Glomerular endothelial cell (primary cell): ENCODE data around the gene ZNF423. TPM values are rescaled to one million over a fixed set of nuclear protein-coding genes. Genes with fewer than 3 reads are reported as not detected.

Experiments used
- DNase-seq: peaks from one replicate; pipeline ENCODE4 v3.0.0-alpha.2; 2011; ENCODE audit warnings: low read depth, low spot score; ENCODE audit errors: extremely low read depth
- total RNA-seq: library from RNA; depleted of rRNA; stranded (reverse); fragments of >200 nt; gene quantifications from 2 replicates; pipeline ENCODE4 v1.2.3, GENCODE V29; 2015

The ZNF423 gene
- total RNA-seq, 1 donor from 2014 or later: 3.4 TPM

DNA sequence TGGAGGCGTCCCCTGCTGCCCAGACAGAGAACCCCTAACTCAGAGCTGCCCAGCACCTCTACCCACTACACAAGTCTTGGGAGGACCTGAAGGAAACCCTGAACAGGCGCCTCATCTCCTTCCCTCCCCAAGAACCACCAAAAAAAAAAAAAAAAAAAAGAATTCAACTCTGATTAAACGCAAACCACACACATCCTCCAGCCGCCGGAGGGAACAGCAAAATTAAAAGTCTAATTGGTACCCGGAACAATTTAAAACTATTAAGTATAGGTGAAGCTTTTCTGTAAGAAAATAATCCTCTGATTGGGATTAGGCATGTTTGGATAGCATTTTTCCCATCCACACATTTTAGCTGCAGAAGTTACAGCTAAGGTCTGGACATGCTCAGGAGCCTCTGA lies 202.7 kb downstream of the ZNF423 start:
- DNase-seq: no peak

DNA sequence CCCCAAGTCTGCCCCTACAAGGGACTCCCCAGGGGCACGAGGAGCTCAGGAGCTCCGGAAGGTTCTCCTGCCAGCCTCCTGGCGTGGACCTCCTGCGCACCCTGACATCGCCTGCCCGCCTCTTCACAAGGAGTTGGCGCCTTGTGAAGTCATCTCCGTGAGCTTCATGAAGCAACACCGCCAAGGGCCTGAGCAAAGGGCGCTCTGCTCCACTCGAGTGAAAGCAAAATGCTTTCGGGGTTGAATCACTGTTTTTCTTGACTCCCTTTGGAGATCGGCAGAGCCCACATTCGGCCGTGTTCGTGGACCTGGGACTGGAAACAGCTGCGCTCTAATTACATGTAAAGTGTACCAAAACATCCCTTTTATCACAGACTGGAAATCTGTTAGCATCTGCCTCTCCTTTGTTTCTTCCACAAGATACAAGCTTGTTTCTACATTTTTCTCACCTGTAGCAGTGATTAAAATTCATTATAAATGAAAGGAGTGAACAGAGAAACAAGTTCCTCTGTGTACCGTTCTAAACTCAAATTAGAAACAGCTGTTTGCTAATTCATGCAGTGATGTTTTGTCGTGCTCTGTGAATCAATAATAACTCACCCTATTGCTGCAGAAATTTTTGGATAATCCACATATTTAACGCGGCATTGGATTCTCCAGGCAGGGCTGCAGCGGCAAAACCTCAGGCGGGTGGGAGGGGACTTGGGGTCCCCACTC lies 203.3 kb downstream of the ZNF423 start:
- DNase-seq: no peak

DNA sequence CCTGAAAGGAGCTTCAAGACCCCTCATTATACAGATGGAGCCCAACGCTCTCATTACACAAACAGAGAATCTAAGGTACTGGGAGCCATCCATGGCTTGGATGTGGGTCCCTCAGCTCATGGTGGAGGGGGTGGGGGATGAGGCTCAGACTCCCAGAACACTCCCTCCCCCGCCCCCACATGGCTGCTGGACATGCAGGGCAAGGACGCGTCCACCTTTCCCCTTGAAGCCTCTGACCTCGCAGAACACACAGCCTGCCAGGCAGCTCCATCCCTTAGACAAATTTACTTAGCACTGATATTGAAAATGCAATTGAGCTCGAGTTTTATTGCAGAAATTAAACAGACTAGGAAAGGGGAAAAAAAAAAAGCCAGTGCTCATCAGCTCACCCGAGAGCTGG lies 203.9 kb downstream of the ZNF423 start:
- no peak for DNase-seq

DNA sequence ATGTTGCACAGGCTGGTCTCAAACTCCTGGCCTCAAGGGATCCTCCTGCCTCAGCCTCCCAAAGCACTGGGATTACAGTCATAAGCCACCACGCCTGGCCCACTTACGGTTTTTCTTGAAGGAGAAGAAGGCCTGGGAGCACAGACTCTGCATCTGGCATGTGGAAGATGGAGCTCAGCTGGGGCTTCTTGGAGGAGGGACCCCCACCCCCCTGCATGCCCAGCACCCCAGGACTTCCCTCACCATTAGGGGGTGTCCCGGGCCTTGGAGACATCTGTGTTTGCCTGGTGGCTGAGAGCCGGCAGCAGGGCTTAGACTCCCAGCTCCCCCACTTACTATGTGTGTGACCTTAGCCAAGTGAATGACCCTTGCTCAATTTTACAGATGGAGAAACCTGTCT lies 204.7 kb downstream of the ZNF423 start:
- no peak for DNase-seq

DNA sequence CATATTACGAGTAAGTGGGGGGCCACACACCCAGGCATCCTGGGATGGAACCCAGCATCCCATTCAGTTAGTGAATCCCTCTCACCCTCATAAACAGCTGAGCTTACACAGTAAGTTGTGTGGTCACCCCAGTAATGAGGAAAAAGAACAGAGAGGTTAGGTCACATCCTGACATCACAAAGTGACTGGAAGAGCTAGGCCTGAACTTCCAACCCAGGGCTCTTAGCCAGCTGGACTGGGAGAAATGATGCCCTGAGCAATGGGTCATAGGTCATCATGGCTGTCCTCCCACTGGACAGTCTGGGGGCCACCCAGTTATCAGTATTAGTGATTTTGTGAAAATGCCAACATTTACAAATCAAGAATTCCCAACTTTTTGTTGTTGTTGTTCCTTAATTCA lies 205.3 kb downstream of the ZNF423 start:
- DNase-seq: no peak

DNA sequence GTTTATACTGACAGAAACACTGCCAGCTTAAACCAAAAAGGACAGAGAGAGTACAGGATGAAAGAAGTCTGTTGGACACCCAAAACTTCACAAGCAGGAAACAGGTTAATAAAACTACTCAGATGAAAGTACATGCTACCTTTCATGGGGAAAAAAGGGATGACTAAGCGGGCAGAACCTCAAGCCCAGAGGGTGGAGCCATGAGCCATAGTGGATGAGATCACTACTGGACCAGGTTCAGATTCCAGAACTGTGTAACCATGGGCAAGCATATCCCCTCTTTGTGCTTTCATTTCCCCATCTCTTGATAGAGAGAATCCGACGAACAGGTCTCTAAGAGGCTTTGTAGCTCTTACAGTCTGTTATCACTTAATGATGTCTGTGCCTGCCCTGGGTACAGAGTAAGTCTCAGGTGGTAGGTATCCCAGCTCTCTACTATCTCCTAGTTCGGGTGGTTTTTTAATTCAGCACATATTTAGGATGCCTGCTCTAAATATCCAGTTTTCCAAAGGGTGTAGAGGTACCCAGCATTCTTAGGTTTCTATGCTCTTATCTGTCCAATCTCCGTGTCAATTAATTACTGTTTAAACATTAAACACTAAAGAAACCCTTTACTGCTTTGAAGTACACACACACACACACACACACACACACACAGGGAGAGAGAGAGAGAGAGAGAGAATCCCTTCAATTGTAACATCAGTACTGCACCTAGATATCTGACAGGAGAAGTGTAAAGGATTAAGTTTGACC lies 206.7 kb downstream of the ZNF423 start:
- no peak for DNase-seq

DNA sequence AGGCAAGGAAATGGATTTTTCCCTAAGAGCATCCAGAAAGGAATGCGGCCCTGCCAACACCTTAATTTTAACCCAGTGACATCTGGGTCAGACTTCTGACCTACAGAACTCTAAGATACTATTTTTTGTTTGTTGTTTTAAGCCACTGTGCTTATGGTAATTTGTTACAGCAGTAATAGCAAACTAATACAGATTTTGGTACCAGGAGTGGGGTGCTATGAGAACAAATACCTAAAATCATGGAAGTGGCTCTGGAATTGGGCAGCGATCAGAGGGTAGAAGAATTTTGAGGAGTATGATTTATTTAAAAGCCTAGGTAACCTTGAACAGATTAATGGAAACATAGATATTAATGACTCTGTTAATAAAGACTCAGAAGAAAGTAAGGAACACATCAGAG lies 208.2 kb downstream of the ZNF423 start:
- no peak for DNase-seq

DNA sequence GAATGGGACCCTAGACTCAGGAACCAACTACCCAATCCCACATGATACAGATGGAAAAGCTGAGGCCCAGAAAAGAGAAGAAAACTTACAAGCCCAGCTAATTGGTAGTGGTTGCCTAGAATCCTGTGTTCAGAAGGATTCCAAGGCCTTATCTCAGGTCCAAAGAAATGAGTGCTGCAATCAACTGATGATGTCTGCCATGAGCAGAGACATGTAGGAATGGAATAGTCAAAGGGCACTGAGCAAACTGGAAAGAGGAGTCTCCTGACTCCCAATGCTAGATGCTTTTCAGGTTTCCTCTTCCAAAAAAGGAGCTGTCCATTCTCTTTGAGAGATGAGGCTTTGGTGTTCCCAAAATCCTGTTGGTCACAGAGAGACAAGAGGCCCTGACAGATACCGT lies 210.6 kb downstream of the ZNF423 start:
- no peak for DNase-seq

DNA sequence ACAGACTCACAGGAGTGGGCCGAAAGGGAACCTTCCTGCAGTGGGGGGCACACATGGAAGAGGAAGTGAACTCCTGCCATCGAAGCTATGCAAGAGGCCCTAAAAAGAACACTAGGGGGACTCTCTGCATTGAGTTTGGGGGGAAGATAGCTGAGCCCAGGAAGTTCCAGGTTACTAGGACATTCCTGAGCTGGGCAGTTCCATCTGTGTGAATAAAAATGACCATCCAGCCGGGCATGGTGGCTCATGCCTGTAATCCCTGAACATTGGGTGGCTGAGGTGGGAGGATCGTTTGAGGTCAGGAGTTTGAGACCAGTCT lies 211.8 kb downstream of the ZNF423 start:
- DNase-seq: no peak

DNA sequence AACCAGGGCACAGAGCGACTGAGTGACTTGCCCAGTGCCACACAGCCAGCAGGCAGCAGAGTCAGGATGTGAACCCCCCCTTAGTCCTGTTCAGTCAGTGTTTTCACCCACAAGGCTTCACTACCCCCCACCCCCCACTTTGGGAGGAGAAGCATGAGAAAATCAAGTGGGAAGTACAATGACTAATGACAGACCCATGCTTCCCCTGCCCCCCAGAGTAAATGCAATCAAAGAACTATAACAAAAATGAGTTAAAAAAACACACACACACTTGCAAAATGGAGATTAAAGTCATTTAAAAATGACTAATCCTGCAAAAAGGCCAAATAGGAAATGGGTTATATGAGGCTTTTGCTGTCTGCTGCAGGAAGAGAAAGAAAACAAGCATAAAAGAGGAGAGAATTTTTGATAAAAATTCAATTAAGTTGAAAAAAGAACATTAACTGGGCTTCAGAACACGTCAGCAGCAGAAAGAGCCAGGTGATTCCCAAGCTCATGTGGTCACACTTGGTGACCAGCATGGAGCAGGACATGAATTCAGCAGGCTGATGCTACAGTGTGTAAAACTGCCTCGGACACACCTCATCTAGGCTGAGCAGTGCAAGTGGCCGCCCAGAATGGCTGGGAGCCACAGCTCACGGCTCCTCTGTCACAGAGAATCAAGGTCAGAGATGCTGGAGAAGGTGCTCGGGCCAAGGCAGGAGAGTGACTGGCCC lies 212.3 kb downstream of the ZNF423 start:
- no peak for DNase-seq

DNA sequence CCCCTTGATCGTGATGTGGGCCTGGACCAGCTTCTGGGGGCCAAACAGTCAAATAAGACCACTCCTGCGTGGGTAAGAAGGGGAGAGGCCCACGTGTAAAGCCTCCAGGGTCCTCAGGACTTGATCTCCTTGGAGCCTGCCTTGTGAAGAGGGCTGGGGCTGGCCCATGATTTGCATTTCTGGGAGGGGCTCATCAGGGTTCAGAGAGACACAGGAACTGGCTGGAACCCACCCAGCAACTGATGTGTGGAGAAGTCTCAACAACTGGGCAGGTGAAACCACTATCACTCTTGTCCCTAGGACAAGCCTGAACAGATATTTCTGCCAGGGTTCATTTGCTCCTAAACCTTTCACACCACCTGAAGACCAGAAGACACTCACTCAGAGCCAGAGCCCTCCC lies 214.7 kb downstream of the ZNF423 start:
- DNase-seq: no peak

DNA sequence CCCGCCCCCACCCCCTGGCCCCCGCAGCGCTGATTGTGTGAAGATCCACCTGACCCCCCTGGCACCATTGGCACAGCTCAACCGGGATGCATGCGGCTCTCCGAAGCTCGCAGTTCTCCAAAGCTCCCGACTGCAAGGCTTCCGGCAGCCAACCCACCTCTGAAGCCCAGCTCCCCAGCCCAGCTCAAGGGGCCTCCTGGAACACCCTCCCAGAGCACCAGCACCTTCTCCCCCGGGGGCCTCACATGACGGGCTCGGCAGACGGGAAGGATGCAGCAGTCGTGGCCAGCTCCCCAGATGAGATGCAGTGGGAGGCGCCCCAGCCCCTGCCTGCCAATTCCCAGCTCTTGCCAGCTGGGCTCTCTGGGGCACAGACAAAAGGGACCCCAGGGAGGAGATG lies 215.3 kb downstream of the ZNF423 start:
- no peak for DNase-seq

DNA sequence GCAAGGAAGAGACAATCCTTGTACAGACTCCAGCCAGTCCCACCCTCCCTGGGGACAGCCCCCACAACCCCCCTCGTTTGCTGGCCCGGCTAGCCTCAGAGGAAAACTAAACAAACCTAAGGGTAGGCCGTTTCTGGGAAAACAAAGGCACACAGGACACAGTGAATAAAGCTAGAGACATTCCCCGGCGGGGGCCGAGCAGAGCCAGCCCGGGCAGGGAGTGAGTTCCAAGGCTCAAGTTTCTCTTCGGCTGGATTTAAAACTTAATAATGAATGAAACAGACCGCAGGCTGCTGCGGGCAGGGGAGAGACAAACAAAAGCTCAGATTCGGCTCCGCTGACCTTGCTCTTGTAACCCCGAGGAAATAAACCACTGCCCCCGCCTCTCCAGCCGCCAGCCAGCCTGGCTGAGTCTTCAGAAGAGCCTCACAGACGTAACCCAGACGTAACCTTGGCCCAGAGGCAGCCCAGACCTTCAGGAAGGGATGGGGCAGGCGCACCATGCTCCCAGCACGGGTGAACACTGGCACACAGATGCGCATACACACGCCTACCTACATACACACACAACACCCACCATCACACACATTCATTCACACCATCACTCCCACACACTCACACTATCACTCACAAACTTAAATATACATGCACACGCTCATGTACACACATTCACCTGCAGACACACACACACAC lies 216.0 kb downstream of the ZNF423 start:
- DNase-seq: no peak

DNA sequence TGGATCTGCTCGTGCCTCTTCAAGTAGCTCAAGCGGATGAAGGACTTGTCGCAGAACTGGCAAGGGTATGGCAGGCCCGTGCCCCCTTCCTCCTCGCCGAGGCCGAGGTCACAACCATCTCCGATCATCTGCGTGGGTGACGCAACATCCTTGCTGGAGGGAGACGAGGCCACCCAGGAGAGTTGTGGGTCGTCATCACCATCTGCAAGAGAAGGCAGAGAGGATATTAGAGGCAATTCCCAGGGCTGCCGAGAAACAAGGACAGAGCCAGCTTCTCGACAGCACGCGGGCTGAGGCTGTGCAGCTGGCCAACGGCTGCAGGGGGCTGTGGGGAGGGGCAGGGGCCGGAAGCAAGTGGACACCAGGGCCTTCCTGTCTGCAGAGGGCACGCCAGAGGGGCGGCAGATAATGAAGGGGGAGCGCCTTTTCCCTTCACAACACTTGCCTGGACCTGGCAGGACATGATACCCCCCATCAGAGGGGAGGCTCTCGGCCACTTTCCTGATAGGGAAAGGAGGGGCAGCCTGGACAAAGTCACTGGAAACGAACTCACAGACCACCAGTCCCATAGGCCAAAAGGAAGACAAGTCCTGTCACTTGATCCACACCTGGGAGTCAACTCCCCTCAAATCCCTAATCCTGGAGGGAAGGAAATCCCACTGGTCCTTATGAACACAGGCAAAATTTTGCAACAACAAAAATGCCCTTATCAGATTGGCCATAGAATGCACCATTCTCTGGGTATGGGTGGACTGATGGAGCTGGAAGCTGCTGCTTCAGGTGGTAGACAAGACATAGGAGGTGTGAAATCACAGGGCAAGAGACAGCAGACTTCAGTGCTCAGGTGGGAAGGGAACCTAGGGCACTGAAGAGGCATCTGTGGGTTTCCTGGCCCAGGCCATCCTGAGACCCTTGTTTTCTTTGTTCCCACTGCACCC lies 217.0 kb downstream of the ZNF423 start:
- DNase-seq: no peak

DNA sequence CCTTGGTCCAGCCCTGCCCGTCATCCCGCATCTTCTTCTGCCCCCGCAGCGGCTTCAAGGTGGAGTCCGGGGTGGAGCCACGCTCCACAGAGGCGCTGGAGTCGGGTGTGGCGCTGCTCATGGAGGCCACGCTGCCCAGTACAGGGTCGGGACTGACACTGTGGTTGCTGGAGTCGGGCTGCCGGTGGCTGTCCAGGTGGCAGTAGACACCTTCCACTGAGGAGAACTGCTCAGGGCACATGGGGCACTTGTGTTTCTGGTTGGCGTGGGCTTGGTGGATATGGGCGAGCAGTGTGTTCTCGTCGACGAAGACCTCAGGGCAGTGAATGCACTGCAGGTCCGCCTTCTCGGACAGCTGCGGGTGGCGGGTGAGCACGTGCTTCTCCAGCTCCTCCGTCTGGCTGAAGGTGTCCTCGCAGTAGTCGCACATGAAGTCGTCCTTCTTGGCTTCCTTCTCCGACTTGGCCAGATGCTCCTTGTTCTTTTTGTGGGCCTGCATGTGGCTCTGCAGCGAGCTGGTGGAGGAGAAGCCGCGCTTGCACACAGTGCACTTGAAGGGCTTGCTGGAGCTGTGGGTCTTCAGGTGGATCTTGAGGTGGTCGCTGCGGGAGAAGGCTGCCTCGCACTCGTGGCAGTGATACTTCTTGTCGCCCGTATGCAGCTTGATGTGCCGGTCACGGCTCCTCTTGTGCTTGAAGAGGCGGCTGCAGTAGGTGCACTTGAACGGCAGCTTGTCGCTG lies 217.8 kb downstream of the ZNF423 start:
- DNase-seq: no peak

DNA sequence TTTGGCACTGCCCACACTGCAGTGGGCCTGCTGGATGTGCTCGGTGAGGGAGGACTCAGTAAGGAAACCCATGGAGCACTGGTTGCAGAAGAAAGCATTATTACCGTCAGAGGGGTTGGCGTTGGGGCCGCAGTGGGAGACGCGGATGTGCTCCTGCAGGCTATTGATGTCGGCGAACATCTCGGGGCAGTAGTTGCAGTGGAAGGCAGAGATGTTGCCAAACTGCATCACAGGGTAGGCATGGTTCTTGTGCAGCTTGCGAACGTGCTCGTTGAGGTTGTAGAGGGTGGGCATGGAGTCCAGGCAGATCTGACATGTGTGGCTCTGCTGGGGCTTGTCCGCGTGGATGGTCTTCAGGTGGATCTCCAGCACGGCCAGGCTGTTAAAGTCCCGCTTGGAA lies 218.4 kb downstream of the ZNF423 start:
- no peak for DNase-seq

DNA sequence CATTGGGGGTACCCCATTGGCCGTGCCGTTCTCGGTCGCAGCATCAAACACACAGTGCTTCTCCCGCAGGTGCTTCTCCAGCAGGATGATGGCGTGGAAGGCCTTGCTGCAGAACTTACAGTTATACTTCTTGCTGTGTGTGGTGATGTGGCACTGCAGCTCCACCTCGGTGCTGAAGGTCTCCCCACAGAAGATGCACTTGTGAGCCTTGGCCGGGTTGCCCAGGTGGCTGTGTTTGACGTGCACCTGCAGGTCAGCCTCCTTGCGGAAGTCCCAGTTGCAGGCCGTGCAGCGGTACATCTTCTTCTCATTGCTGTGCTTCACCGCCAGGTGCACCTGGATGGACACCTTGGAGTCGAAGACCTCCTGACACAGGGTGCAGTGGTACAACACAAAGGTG lies 219.3 kb downstream of the ZNF423 start:
- DNase-seq: no peak

DNA sequence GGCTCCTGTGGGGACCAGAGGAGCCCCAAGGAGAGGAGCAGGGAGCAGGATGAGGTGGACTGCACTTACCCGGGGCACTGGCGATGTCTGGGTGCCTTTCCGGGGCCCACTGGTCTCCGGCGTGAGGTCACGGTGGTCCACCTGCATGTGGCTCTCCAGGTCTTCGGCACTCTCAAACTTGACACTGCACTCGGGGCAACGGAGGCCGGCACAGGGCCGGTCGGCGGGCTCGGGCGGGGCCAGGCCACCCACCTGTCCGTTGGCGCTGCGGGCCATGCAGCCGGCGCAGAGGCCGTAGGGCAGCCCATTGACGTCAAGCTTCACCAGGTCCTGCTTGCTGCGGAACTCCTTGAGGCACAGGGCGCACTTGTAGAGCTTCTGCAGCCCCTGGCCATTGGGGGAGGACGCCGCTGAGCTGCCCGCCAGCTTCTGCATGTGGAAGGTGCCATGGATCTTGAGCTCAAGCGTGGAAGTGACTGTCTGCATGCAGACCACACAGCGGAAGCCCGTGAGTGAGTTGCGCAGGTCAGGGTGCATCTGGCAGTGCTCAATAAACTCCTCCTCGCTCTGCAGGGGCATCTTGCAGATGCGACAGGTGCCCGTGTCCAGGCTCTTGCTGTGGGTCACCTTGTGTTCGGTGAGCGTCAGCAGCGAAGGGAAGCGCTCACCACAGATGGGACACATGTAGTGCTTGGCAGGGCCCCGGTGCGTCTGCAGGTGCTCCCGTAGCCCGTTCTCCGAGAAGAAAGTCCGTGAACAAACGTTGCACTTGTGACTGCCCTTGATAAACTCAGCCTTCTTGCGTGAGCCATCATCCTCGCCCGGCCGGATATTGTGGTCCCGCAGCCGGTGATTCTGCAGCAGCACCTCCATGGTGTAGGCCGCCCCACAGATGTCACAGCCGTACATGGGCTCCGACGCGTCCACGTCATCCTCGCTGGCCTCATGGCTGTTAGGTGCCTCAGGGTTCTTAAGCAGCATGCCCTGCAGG lies 220.0 kb downstream of the ZNF423 start:
- DNase-seq: no peak

DNA sequence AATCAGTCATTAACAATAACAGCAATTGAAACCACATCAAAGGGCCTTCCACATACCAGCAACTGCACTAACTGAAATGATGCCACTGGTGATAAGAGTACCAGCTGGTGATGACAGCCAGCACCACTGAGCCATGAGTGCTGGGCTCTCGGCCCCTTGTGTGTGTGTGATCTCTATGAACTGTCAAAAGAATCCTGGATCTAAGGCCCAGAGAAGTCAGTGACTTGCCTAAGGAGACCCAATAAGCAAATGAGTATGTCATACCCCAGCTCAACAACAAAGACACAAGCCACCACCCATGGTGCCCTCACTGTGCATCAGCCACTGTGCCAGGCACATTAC lies 220.9 kb downstream of the ZNF423 start:
- DNase-seq: no peak
